MCF 10A (cell line): ENCODE data around the gene SKOR1. TPM values are rescaled to one million over a fixed set of nuclear protein-coding genes. Genes with fewer than 3 reads are reported as not detected.

Source experiments
- BruUV-seq: library from RNA; stranded (reverse); fragments of 400-500 nt; replicated peaks from 2 replicates; lab custom pipeline; 2021; lab: Mats Ljungman, UMichigan
- CTCF ChIA-PET: fragments of 300-600 bp; sonication (Branson Sonifier 250); formaldehyde crosslinking; extraction: SDS; loops from one replicate; lab custom pipeline; 2021; ENCODE audit warnings: antibody characterized with exemption, inconsistent platforms; lab: Yijun Ruan, JAX
- POLR2A ChIA-PET: fragments of 300-600, 350-650 bp; sonication (Branson Sonifier 250); formaldehyde crosslinking; extraction: SDS; loops from one replicate; lab custom pipeline; 2020; ENCODE audit warnings: antibody characterized with exemption, inconsistent platforms; lab: Yijun Ruan, JAX
- DNase-seq: peaks from one replicate; pipeline ENCODE4 v3.0.0-alpha.2; 2018; ENCODE audit not compliant: unreplicated experiment
- H3K27ac Mint-ChIP-seq: one replicate; pipeline ENCODE4 v1.8.0; 2022; ENCODE audit warnings: mild to moderate bottlenecking, low read depth, mixed read lengths; ENCODE audit not compliant: unreplicated experiment
- H3K27me3 Mint-ChIP-seq: one replicate; pipeline ENCODE4 v1.8.0; 2022; ENCODE audit warnings: mixed read lengths; ENCODE audit not compliant: insufficient read depth, unreplicated experiment
- H3K36me3 Mint-ChIP-seq: one replicate; pipeline ENCODE4 v1.8.0; 2022; ENCODE audit warnings: mild to moderate bottlenecking, moderate library complexity, mixed read lengths; ENCODE audit not compliant: insufficient read depth, unreplicated experiment
- H3K4me1 Mint-ChIP-seq: one replicate; pipeline ENCODE4 v1.8.0; 2022; ENCODE audit warnings: mixed read lengths; ENCODE audit not compliant: insufficient read depth, unreplicated experiment
- H3K4me3 Mint-ChIP-seq: one replicate; pipeline ENCODE4 v1.8.0; 2022; ENCODE audit warnings: mild to moderate bottlenecking, moderate library complexity, mixed read lengths; ENCODE audit not compliant: unreplicated experiment
- H3K9me3 Mint-ChIP-seq: one replicate; pipeline ENCODE4 v1.8.0; 2022; ENCODE audit warnings: mixed read lengths; ENCODE audit not compliant: unreplicated experiment
- intact Hi-C: fragments of 100-400 bp; cut with micrococcal nuclease; formaldehyde crosslinking; loops from 2 replicates; pipeline ENCODE4 v1.14.1; 2022
- total RNA-seq: library from RNA; stranded (reverse); gene quantifications from 2 replicates; pipeline ENCODE4 v1.2.3, GENCODE V29; 2022
- TF ChIP-seq, protein P1 (sequence below): fragments of 200-600 bp; IDR thresholded peaks from one replicate; pipeline ENCODE4 v1.8.0; 2022; ENCODE audit warnings: antibody characterized with exemption, mild to moderate bottlenecking; ENCODE audit not compliant: unreplicated experiment

The SKOR1 gene
- total RNA-seq, 1 experiment from 2014 or later: 0.07 TPM

GRCh38 chr15:67880651-67881182 is 55.4 kb downstream of the SKOR1 start:
- no TSS peak for BruUV-seq
- no peaks in the 10 kb centered on the region for H3K27me3 Mint-ChIP-seq
- no peaks in the 10 kb centered on the region for H3K9me3 Mint-ChIP-seq
- ChIA-PET POLR2A (interaction anchor here (0.7 to 5.5 kb wide), 5 partner anchors 74 to 349 kb away, joined by 3 to 34 read pairs (median 7); partner anchors contain the start of genes CLN6 and PIAS1), CTCF (interaction anchor here (0.6 to 1.9 kb wide), 4 partner anchors 17 to 280 kb away, joined by 3 to 7 read pairs (median 4); no protein-coding TSS in a partner anchor)
- TF ChIP-seq, protein P1, sequence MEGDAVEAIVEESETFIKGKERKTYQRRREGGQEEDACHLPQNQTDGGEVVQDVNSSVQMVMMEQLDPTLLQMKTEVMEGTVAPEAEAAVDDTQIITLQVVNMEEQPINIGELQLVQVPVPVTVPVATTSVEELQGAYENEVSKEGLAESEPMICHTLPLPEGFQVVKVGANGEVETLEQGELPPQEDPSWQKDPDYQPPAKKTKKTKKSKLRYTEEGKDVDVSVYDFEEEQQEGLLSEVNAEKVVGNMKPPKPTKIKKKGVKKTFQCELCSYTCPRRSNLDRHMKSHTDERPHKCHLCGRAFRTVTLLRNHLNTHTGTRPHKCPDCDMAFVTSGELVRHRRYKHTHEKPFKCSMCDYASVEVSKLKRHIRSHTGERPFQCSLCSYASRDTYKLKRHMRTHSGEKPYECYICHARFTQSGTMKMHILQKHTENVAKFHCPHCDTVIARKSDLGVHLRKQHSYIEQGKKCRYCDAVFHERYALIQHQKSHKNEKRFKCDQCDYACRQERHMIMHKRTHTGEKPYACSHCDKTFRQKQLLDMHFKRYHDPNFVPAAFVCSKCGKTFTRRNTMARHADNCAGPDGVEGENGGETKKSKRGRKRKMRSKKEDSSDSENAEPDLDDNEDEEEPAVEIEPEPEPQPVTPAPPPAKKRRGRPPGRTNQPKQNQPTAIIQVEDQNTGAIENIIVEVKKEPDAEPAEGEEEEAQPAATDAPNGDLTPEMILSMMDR: no peak
- H3K27ac Mint-ChIP-seq: peak overlapping the region; percentile 74
- peak; percentile 84 for DNase-seq
- no peaks in the 10 kb centered on the region for H3K36me3 Mint-ChIP-seq
- H3K4me1 Mint-ChIP-seq: peaks cover 36% of the 10 kb centered on the region
- no peak overlapping the region for H3K4me3 Mint-ChIP-seq
- intact Hi-C loops: loop anchor here (5.0 kb wide), 1 partner anchor 62 kb away; no protein-coding TSS in a partner anchor

- POLR2A ChIA-PET: interaction anchor here (0.7 to 5.5 kb wide), 13 partner anchors 8 to 1528 kb away, joined by 3 to 38 read pairs (median 4); partner anchors contain the start of gene PIAS1
- TF ChIP-seq, protein P1: no peak
- Mint-ChIP-seq H3K9me3 (peaks cover 1% of the 10 kb centered on the region), H3K4me3 (no peak overlapping the region), H3K27ac (peak overlapping the region; percentile 41), H3K4me1 (peaks cover 39% of the 10 kb centered on the region), H3K36me3 (no peaks in the 10 kb centered on the region), H3K27me3 (no peaks in the 10 kb centered on the region)
- no TSS peak for BruUV-seq
- no peak for DNase-seq
- CTCF ChIA-PET: interaction anchor here (0.9 to 2.6 kb wide), 4 partner anchors 19 to 273 kb away, joined by 3 to 8 read pairs (median 4); no protein-coding TSS in a partner anchor
- intact Hi-C loops: loop anchor here (5.0 kb wide), 1 partner anchor 60 kb away; no protein-coding TSS in a partner anchor
Measured at GRCh38 chr15:67882487-67883233, 57.4 kb downstream of the SKOR1 start.

DNA sequence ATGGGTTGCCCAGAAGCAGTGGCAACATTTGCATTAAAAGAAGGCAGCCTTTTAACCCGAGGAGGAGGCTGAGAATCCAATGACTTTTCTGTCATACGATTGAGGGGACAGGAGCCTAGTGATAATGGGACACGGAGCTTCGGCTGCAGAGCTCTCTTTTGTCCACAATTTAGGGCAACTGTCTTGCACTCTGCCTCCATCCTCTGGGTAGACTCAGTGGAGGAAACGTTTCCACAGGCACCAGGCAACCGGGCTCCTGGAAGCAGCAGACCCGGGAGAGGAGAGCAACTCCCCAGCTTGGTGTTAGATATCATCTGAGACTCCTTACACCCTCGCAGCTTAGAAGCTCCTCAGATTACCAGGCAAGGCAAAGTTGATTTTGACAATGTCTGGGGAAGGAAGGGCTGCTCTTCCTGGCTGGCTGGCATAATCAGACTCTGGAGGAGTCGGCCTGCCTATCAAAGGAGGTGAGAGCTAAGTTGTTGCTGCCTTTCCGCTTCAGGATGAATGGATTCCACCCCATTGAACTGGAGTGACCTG is 58.0 kb downstream of the SKOR1 start:
- no peak for DNase-seq
- H3K4me1 Mint-ChIP-seq: peaks cover 45% of the 10 kb centered on the region
- intact Hi-C loops: loop anchor here (5.0 kb wide), 1 partner anchor 59 kb away; no protein-coding TSS in a partner anchor
- no TSS peak for BruUV-seq
- POLR2A ChIA-PET: interaction anchor here (0.7 to 5.5 kb wide), 18 partner anchors 9 to 1529 kb away, joined by 3 to 38 read pairs (median 4); partner anchors contain the start of gene PIAS1
- CTCF ChIA-PET: interaction anchor here (0.7 to 2.6 kb wide), 6 partner anchors 11 to 272 kb away, joined by 3 to 8 read pairs (median 3); no protein-coding TSS in a partner anchor
- no peaks in the 10 kb centered on the region for H3K36me3 Mint-ChIP-seq
- TF ChIP-seq, protein P1: no peak
- no peaks in the 10 kb centered on the region for H3K27me3 Mint-ChIP-seq
- H3K4me3 Mint-ChIP-seq: no peak overlapping the region
- H3K9me3 Mint-ChIP-seq: peaks cover 8% of the 10 kb centered on the region
- peak overlapping the region; percentile 41 for H3K27ac Mint-ChIP-seq
